H9 (cell line): ENCODE measurements around the gene BCAR1. TPM values are rescaled to one million over a fixed set of nuclear protein-coding genes. Genes with fewer than 3 reads are reported as not detected.

Experiments used
- DNase-seq: peaks from one replicate; pipeline ENCODE4 v3.0.0-alpha.2; 2017
- H2AFZ ChIP-seq: one replicate; pipeline ENCODE4 v1.6.1; 2013; ENCODE audit warnings: mild to moderate bottlenecking, low read length, control low read depth, moderate library complexity
- H2AK5ac ChIP-seq: 2 replicates; pipeline ENCODE4 v1.6.1; 2013; ENCODE audit warnings: low read length, control low read depth, mixed read lengths; ENCODE audit not compliant: insufficient read length
- H2BK120ac ChIP-seq: one replicate; pipeline ENCODE4 v1.6.1; 2013; ENCODE audit warnings: low read depth, mild to moderate bottlenecking, low read length, control low read depth, inconsistent platforms; ENCODE audit not compliant: poor library complexity, severe bottlenecking
- H2BK12ac ChIP-seq: 2 replicates; pipeline ENCODE4 v1.6.1; 2013; ENCODE audit warnings: low read length, control low read depth, mixed read lengths, low read depth; ENCODE audit not compliant: insufficient read length
- H2BK15ac ChIP-seq: 2 replicates; pipeline ENCODE4 v1.6.1; 2013; ENCODE audit warnings: low read depth, low read length, control low read depth
- H2BK20ac ChIP-seq: one replicate; pipeline ENCODE4 v1.6.1; 2013; ENCODE audit warnings: low read depth, mild to moderate bottlenecking, low read length, control low read depth, inconsistent platforms; ENCODE audit not compliant: poor library complexity, severe bottlenecking
- H2BK5ac ChIP-seq: 2 replicates; pipeline ENCODE4 v1.6.1; 2013; ENCODE audit warnings: low read length, control low read depth, mixed read lengths; ENCODE audit not compliant: insufficient read length
- H3K14ac ChIP-seq: 2 replicates; pipeline ENCODE4 v1.6.1; 2013; ENCODE audit warnings: low read length, control low read depth; ENCODE audit not compliant: insufficient read depth
- H3K18ac ChIP-seq: 2 replicates; pipeline ENCODE4 v1.6.1; 2013; ENCODE audit warnings: low read depth, mild to moderate bottlenecking, mixed read lengths, low read length, control low read depth; ENCODE audit not compliant: insufficient read length
- H3K23ac ChIP-seq: 2 replicates; pipeline ENCODE4 v1.6.1; 2013; ENCODE audit warnings: low read length, control low read depth, mixed read lengths, low read depth; ENCODE audit not compliant: insufficient read length
- H3K23me2 ChIP-seq: 2 replicates; pipeline ENCODE4 v1.6.1; 2013; ENCODE audit warnings: low read depth, mild to moderate bottlenecking, mixed read lengths, low read length, control low read depth; ENCODE audit not compliant: insufficient read length, poor library complexity, severe bottlenecking
- H3K27ac ChIP-seq: 2 replicates; pipeline ENCODE4 v1.5.1; 2013; ENCODE audit warnings: low read length, control low read depth, mixed read lengths, low read depth; ENCODE audit not compliant: insufficient read length
- H3K27me3 ChIP-seq: 2 replicates; pipeline ENCODE4 v1.6.1; 2013; ENCODE audit warnings: low read length, control low read depth, inconsistent platforms; ENCODE audit not compliant: insufficient read depth
- H3K4ac ChIP-seq: 2 replicates; pipeline ENCODE4 v1.6.1; 2013; ENCODE audit warnings: low read depth, mild to moderate bottlenecking, control low read depth, inconsistent platforms, low read length, moderate library complexity
- H3K4me1 ChIP-seq: 2 replicates; pipeline ENCODE4 v1.6.1; 2013; ENCODE audit warnings: low read length, control low read depth, inconsistent platforms; ENCODE audit not compliant: insufficient read depth
- H3K4me2 ChIP-seq: 2 replicates; pipeline ENCODE4 v1.6.1; 2013; ENCODE audit warnings: low read length, control low read depth, mixed read lengths; ENCODE audit not compliant: insufficient read length, insufficient read depth
- H3K56ac ChIP-seq: 2 replicates; pipeline ENCODE4 v1.6.1; 2013; ENCODE audit warnings: low read depth, mild to moderate bottlenecking, mixed read lengths, low read length, control low read depth; ENCODE audit not compliant: insufficient read length
- H3K79me1 ChIP-seq: 2 replicates; pipeline ENCODE4 v1.6.1; 2013; ENCODE audit warnings: low read depth, mild to moderate bottlenecking, moderate library complexity, low read length, control low read depth, inconsistent platforms; ENCODE audit not compliant: insufficient read depth, poor library complexity, severe bottlenecking
- H3K79me2 ChIP-seq: 2 replicates; pipeline ENCODE4 v1.6.1; 2013; ENCODE audit warnings: low read length, control low read depth, inconsistent platforms; ENCODE audit not compliant: insufficient read depth
- H3K9ac ChIP-seq: 2 replicates; pipeline ENCODE4 v1.6.1; 2013; ENCODE audit warnings: low read length, control low read depth, mixed read lengths; ENCODE audit not compliant: insufficient read length; ENCODE audit errors: extremely low read depth
- H3K9me3 ChIP-seq: one replicate; pipeline ENCODE4 v1.6.1; 2013; ENCODE audit warnings: low read depth, low read length, inconsistent platforms; ENCODE audit not compliant: control insufficient read depth
- H3T11ph ChIP-seq: one replicate; pipeline ENCODE4 v1.6.1; 2013; ENCODE audit warnings: mild to moderate bottlenecking, low read length, control low read depth, inconsistent platforms
- H4K20me1 ChIP-seq: one replicate; pipeline ENCODE4 v1.6.1; 2013; ENCODE audit not compliant: control insufficient read depth, insufficient read length, insufficient read depth
- H4K5ac ChIP-seq: 2 replicates; pipeline ENCODE4 v1.6.1; 2013; ENCODE audit warnings: low read depth, mild to moderate bottlenecking, mixed read lengths, low read length, control low read depth; ENCODE audit not compliant: insufficient read length
- H4K8ac ChIP-seq: replicated peaks from 2 replicates; pipeline ENCODE4 v1.6.1; 2013; ENCODE audit warnings: low read length, control low read depth, mixed read lengths, low read depth; ENCODE audit not compliant: insufficient read length
- H4K91ac ChIP-seq: 2 replicates; pipeline ENCODE4 v1.6.1; 2013; ENCODE audit warnings: low read depth, mild to moderate bottlenecking, moderate library complexity, mixed read lengths, low read length, control low read depth; ENCODE audit not compliant: insufficient read length
- H3K27ac Mint-ChIP-seq, 3 experiments: 2 replicates in 2 of 3; 3 replicates in 1 of 3; pipeline ENCODE4 v1.8.0; 2020 to 2021; ENCODE audit warnings: mixed read lengths in 3 of 3, mild to moderate bottlenecking in 1 of 3, moderate library complexity in 1 of 3
- H3K27me3 Mint-ChIP-seq: 2 replicates; pipeline ENCODE4 v1.8.0; 2021; ENCODE audit warnings: low read depth, mild to moderate bottlenecking, moderate library complexity, mixed read lengths
- H3K36me3 Mint-ChIP-seq, 3 experiments: 2 replicates in 2 of 3; 3 replicates in 1 of 3; pipeline ENCODE4 v1.8.0; 2020 to 2021; ENCODE audit warnings: low read depth in 3 of 3, mixed read lengths in 3 of 3; ENCODE audit not compliant: insufficient read depth in 1 of 3
- H3K4me1 Mint-ChIP-seq, 2 experiments: 2 replicates each; pipeline ENCODE4 v1.8.0; 2020; ENCODE audit warnings: mixed read lengths in 2 of 2
- H3K4me3 Mint-ChIP-seq, 2 experiments: 2 replicates in 1 of 2; 3 replicates in 1 of 2; pipeline ENCODE4 v1.8.0; 2020 to 2021; ENCODE audit warnings: mild to moderate bottlenecking in 2 of 2, mixed read lengths in 2 of 2, moderate library complexity in 1 of 2
- H3K9me3 Mint-ChIP-seq, 2 experiments: 2 replicates in 1 of 2; 3 replicates in 1 of 2; pipeline ENCODE4 v1.8.0; 2020; ENCODE audit warnings: mild to moderate bottlenecking in 2 of 2, mixed read lengths in 2 of 2, moderate library complexity in 1 of 2
- WGBS: extraction: QIAGEN DNeasy Blood & Tissue Kit; methylation state at CpG from one replicate; pipeline ENCODE4 v1.1.7; 2013; ENCODE audit warnings: missing lambda C conversion rate, low lambda C conversion rate, mixed read lengths; ENCODE audit not compliant: insufficient read length; ENCODE audit errors: extremely low coverage; 5-methylcytosine and 5-hydroxymethylcytosine counted together
- total RNA-seq: library from RNA; stranded (reverse); gene quantifications from 2 replicates; pipeline ENCODE4 v1.2.1, GENCODE V29; 2021
- TF ChIP-seq, protein P1 (sequence below): fragments of 200-600 bp; sonication (generic); conservative IDR thresholded peaks from 3 replicates; pipeline ENCODE4 v1.8.0; 2021; ENCODE audit warnings: antibody characterized with exemption, mild to moderate bottlenecking

BCAR1 gene
- total RNA-seq, 1 experiment from 2014 or later: 97.1 TPM

DNA sequence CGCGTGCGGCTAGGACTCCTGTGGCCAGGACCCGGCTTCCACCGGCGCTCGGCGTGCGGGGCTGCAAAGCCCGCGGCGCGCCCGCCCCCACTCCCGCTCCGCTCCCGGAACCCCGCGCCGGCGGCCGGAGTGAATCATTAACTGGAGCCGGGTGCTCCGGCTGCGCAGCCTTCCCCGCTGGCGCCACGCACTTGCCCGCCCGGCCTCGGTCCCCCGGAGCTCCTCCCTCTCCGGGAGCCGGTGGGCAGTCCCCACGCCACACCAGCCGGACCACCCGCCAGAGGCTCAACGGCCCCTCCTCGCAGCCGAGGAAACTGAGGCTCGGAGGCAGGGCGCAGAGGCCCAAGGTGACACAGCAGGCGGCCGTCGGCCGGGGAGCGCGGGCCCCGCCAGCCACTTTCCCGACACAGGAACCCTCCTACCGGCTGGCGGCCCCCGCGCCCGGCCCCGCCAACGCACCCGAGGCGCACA, 580 bp downstream of the BCAR1 start:
- Histone ChIP-seq H2BK5ac (no peak overlapping the region), H3K23ac (no peak overlapping the region), H3K27ac (no peak overlapping the region), H3K23me2 (peaks cover 15% of the 10 kb centered on the region), H2BK20ac (no peak overlapping the region), H2AFZ (no peak overlapping the region), H3K27me3 (no peaks in the 10 kb centered on the region), H2BK120ac (no peak overlapping the region), H4K5ac (no peak overlapping the region), H3K18ac (no peak overlapping the region), H3K56ac (no peak overlapping the region), H3K9me3 (no peaks in the 10 kb centered on the region), H3K14ac (peak overlapping the region; percentile 52), H4K91ac (no peak overlapping the region), H3K79me1 (peaks cover 6% of the 10 kb centered on the region), H3K79me2 (peaks cover 46% of the 10 kb centered on the region; the same call in 1 of the 2 replicates), H2BK12ac (no peak overlapping the region), H3K4me1 (peaks cover 22% of the 10 kb centered on the region; the same call in 1 of the 2 replicates), H3K4ac (no peak overlapping the region), H2AK5ac (no peak overlapping the region), H3T11ph (no peak overlapping the region), H3K9ac (peak overlapping the region; percentile 77), H4K8ac (no peak overlapping the region), H2BK15ac (no peak overlapping the region), H3K4me2 (peak overlapping the region; percentile 67), H4K20me1 (no peaks in the 10 kb centered on the region)
- Mint-ChIP-seq H3K9me3 (no peaks in the 10 kb centered on the region), H3K27me3 (no peaks in the 10 kb centered on the region), H3K36me3 (peaks cover 0 to 2% (median 2%) of the 10 kb centered on the region in 3 experiments; a peak in 1 of 7 replicates), H3K4me1 (peaks cover 63 to 70% of the 10 kb centered on the region in 2 experiments), H3K4me3 (peak overlapping the region; percentile 77 to 90), H3K27ac (no peak overlapping the region)
- no CpG with 5 or more reads among the region's 59 CpGs for WGBS
- TF ChIP-seq, protein P1, sequence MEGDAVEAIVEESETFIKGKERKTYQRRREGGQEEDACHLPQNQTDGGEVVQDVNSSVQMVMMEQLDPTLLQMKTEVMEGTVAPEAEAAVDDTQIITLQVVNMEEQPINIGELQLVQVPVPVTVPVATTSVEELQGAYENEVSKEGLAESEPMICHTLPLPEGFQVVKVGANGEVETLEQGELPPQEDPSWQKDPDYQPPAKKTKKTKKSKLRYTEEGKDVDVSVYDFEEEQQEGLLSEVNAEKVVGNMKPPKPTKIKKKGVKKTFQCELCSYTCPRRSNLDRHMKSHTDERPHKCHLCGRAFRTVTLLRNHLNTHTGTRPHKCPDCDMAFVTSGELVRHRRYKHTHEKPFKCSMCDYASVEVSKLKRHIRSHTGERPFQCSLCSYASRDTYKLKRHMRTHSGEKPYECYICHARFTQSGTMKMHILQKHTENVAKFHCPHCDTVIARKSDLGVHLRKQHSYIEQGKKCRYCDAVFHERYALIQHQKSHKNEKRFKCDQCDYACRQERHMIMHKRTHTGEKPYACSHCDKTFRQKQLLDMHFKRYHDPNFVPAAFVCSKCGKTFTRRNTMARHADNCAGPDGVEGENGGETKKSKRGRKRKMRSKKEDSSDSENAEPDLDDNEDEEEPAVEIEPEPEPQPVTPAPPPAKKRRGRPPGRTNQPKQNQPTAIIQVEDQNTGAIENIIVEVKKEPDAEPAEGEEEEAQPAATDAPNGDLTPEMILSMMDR: no peak
- no peak for DNase-seq
